Measurements from ENCODE around the gene MAT2B.

DNA sequence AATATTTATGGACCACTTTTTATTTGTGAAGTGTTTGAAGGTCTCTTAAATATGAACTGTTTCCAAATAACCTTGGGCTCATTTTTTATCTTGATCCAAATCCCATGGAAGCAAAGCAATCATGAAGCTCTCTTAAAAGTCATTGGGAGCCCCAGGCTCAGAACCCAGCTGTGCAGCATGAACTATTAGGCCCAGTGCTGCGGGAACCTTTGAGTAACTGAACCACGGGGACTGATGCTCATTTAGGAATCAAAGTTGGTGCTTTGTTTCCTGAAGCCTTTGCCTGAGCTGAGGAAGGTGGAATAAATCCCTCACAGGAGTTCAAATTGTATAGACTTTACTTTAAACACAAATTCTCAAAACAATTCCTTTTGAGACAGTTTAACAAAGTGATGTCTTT is 27.8 kb downstream of the MAT2B start:
- no peak for TF ChIP-seq SIN3A (IDR thresholded peaks at IDR 0.05; ENCODE audit: borderline replicate concordance, insufficient read depth, low read length)
- TF ChIP-seq TAF1 (IDR thresholded peaks at IDR 0.05; ENCODE audit: borderline replicate concordance, insufficient read depth, low read length), result no peak
- TF ChIP-seq POLR2AphosphoS5 (IDR thresholded peaks at IDR 0.05; ENCODE audit: low read depth, low read length), result no peak
- TF ChIP-seq FOXP2 (optimal IDR thresholded peaks at IDR 0.05; ENCODE audit: borderline replicate concordance, extremely low read depth, extremely low read length, insufficient read depth), result no peak
- TF ChIP-seq, protein P1, sequence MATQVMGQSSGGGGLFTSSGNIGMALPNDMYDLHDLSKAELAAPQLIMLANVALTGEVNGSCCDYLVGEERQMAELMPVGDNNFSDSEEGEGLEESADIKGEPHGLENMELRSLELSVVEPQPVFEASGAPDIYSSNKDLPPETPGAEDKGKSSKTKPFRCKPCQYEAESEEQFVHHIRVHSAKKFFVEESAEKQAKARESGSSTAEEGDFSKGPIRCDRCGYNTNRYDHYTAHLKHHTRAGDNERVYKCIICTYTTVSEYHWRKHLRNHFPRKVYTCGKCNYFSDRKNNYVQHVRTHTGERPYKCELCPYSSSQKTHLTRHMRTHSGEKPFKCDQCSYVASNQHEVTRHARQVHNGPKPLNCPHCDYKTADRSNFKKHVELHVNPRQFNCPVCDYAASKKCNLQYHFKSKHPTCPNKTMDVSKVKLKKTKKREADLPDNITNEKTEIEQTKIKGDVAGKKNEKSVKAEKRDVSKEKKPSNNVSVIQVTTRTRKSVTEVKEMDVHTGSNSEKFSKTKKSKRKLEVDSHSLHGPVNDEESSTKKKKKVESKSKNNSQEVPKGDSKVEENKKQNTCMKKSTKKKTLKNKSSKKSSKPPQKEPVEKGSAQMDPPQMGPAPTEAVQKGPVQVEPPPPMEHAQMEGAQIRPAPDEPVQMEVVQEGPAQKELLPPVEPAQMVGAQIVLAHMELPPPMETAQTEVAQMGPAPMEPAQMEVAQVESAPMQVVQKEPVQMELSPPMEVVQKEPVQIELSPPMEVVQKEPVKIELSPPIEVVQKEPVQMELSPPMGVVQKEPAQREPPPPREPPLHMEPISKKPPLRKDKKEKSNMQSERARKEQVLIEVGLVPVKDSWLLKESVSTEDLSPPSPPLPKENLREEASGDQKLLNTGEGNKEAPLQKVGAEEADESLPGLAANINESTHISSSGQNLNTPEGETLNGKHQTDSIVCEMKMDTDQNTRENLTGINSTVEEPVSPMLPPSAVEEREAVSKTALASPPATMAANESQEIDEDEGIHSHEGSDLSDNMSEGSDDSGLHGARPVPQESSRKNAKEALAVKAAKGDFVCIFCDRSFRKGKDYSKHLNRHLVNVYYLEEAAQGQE (IDR thresholded peaks at IDR 0.05; ENCODE audit: insufficient read depth in 1 of 2, low read depth in 2 of 2, low read length in 2 of 2), result no peak

Data from PFSK-1 (cell line).